ENCODE results near the gene GTF3C6.
"Not testable (repeated sequence)": the region's sequence is repeated elsewhere in the genome, so short reads cannot be mapped to it uniquely, and the experiment has no call there.

Gene GTF3C6

DNA sequence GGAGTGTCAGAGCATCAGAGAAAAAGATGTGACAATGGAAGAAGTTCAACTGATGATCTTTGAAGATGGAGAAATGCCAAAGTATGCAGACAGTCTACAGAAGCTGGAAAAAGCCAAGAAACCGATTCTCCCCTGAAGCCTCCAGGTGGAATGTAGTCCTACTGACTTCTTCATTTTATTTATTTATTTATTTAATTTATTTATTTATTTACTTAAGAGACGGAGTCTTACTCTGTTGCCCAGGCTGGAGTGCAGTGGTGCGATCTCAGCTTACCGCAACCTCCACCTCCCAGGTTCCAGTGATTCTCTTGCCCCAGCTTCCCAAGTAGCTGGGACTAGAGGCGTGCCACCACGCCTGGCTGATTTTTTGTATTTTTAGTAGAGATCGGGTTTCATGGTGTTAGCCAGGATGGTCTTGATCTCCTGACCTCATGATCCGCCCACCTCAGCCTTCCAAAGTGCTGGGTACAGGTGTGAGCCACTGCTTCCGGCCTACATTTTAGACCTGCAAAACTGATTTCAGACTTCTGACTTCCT lies 21.1 kb downstream of the GTF3C6 start:
- no peak for DNase-seq (ENCODE audit: low read depth in 2 of 2)

GRCh38 chr6:110980227-110980626 lies 21.7 kb downstream of the GTF3C6 start:
- no peak for DNase-seq (ENCODE audit: low read depth in 2 of 2)

DNA sequence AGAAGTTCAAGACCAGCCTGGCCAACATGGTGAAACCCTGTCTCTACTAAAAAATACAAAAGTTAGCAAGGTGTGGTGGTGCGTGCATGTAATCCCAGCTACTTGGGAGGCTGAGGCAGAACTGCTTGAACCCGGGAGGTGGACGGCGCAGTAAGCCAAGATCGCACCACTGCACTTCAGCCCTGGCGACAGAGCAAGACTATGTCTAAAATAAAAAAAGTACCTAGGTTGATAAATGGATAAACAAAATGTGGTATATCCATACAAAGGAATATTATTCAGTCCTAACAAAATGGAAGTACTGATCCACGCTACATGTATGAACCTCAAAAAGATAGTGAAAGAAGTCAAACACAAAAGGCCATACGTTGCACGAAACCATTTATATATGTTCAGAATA lies 22.1 kb downstream of the GTF3C6 start:
- no peak for DNase-seq (ENCODE audit: low read depth in 2 of 2)

DNA sequence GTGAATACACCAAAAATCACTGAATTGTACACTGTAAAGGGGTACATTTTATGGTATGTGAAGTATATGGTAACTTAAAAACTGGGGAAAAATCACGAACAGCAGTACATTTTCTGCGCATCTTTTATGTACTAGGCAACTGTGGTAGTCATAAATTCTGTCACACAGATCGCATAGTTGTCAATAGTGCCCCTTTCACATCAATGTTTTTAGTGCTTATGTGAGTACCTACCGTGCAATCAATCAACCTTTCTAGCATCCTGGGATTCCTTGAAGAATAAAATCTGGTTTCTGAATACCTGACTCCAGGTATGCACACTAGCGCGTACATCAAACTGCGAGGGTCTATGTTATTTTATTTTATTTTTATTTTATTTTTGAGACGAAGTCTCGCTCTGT lies 22.7 kb downstream of the GTF3C6 start:
- no peak for DNase-seq (ENCODE audit: low read depth in 2 of 2)

DNA sequence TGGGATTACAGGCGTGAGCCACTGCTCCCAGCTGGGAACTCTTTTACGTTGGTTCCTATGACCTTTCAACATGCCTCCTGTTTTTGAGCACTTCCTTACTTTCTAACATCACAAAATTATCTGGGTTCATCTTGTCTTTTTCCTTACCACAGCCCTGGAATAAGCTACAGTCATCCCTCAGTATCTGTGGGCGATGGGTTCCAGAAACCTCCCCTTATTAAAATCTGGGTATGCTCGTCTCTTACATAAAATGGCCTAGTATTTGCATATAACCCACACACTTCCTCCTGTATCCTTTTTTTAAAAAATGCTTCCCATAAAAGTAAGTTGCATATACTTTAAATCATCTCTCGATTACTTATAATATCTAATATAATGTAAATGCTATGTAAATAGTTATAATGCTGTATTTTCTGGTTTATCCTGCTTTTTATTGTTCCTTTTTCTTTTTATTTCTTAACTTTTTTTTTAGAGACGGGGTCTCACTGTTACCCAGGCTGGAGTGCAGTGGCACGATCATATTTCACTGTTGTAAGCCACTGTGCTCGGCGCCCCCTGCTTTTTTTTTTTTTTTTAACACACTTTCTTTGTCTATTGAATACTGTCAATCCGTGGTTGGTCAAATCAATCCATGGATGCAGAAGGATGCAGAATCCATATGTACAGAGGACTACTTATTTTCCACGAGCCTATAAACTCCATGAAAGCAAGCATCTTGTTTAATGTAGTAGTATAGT lies 32.5 kb downstream of the GTF3C6 start:
- no peak for DNase-seq (ENCODE audit: low read depth in 2 of 2)

DNA sequence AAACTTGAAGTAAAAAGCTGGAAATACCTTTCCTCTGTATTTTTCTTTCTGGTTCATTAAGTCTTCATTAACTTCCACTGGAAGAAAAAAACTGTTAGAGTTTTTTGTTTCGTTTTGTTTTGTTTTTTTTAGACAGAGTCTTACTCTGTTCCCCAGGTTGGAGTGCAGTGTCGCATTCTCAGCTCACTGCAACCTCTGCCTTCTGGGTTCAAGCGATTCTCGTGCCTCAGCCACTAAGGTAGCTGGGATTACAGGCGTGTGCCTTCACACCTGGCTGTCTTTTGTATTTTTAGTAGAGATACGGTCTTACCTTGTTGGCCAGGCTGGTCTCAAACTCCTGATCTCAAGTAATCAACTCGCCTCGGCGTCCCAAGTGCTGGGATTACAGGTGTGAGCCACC lies 38.2 kb downstream of the GTF3C6 start:
- no peak for DNase-seq (ENCODE audit: low read depth in 2 of 2)

DNA sequence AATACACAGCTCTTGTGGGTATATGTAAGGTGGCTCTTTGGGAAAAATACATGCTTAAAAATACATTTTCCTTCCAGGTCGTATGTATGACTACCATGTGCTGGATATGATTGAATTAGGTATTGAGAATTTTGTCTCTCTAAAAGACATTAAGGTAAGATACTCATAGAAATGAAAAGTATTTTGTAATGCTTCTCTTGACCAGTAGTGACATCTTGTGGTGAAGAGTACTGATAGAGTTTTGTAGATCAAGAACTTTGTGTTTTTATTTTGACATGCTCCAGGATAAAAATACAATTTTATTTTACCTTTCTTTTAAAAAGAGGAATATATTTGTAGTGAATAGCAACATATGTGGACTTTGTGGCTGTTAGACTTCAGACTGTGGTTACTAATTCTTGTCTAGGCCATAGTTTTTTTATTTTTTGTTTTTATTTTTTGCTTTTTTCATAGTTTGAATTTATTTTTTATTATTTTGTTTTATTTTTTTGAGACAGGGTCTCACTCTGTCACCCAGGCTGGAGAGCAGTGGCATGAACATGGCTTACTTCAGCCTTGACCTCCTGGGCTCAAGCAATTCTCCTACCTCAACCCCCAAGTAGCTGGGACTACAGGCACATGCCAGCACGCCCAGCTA lies 41.2 kb downstream of the GTF3C6 start:
- DNase-seq (ENCODE audit: low read depth in 2 of 2), result no peak

DNA sequence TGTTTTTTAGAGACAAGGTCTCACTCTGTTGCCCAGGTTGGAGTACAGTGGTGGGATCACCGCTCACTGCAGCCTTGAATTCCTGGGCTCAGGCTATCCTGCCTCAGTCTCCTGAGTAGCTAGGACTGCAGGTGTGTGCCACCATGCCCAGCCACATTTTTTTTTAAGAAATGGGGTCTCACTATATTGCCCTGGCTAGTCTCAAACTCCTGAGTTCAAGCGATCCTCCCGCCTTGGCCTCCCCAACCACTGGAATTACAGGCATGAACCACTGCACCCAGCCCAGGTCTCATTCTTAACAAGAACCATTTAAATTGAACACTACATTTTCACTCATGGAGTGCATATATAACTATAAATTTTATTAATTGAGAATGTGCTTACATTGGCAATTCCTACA lies 43.8 kb downstream of the GTF3C6 start:
- no peak for DNase-seq (ENCODE audit: low read depth in 2 of 2)

- DNase-seq (ENCODE audit: low read depth in 2 of 2), result no peak
Observed at GRCh38 chr6:111011360-111012142, 53.0 kb downstream of the GTF3C6 start.

DNA sequence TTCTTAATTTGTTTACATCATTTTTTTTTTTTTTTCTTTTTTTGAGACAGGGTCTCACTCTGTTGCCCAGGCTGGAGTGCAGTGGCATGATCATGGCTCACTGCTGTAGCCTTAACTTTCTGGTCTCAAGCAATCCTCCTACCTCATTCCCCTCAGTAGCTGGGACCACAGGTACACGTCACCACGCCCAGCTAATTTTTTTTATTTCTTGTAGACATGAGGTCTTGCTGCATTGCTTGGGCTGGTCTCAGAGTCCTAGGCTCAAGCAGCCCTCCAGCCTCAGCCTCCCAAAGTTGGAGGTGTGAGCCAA lies 53.6 kb downstream of the GTF3C6 start:
- no peak for DNase-seq (ENCODE audit: low read depth in 2 of 2)

DNA sequence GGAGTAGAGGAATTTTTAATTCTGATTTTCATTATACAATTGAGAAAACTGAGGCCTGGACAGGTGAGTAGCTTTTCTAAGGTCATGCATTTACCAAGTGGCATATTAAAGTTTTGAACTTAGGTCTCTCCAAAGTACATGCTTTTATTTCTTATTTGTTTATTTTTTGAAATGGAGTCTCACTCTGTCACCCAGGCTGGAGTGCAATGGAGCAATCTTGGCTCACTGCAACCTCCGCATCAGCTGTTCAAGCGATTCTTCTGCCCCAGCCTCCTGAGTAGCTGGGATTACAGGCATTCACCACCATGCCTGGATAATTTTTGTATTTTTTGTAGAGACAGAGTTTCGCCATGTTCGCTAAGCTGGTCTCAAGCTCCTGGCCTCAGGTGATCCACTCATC lies 54.0 kb downstream of the GTF3C6 start:
- DNase-seq (ENCODE audit: low read depth in 2 of 2), result not testable (repeated sequence)

DNA sequence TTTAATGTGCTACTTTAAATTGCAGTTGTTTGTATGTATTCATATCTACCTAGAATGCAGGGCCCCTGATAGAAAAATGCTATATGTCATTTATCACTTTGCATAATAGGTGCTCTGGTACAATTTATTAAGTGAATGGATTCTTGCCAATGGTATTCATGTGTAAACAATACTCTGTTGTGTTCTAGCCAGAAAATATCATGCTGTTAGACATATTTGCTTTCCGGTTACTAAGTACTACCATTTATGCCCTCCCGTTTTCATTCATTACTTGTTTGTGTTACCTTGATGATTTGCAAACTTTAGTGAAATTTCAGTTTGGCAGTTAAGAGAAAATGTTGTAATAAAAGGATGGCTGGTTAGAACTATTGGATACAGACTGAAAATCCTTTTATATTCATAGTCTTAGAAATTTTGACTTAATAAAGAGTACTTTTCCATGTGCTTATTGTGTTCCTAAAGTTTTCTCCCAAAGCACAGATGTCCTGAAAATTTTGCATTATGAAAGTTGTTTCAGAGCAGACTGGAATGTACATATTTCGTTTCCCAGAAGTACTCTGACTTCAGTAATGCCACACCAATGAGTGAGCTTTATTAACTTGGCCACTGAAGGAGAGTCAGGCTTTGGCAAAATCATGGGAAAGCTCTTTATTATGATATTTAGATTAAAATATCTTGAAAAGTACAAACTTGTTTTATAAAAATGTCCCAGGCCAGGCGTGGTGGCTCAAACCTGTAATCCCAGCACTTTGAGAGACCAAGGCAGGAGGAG lies 54.8 kb downstream of the GTF3C6 start:
- DNase-seq (ENCODE audit: low read depth in 2 of 2), result no peak

DNA sequence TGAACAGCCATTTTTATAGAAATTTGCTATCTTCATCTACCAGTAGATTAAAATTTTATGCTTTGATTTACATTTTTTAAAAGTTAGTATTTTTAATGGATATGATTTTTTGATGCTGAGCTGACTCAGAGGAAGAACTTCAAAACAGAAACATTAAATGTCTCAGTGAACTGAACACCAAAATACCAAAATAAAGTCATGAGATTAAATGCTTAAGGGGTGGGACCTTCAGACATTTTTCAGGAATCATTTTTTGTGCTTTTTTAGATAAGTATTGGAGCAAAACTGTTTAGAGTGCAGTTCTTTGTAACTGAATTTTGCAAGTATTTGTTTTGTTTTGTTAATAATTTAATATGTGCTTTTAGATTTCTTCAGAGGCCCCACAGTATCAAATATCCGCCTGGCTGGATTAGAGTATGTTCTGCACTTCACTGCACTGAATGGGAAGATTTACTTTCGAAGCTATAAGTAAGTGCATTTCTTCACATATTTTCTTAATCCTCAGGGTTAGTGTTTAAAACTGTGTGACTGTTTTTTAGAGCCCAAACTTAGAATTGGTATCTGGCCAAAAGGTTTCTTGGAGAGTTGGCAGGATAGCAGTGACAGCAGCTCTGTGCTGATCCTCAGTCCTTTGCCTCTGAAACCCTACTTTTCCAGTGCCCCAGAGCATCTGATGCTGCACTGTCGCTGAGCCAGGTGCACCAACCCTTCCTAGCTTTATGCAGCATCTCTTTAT lies 57.1 kb downstream of the GTF3C6 start:
- DNase-seq (ENCODE audit: low read depth in 2 of 2), result no peak

- DNase-seq (ENCODE audit: low read depth in 2 of 2), result not testable (repeated sequence)
Observed at GRCh38 chr6:111017241-111017640, 58.7 kb downstream of the GTF3C6 start.
